C4-2B (cell line): ENCODE data around the gene SND1.

Experiments used
- H3K27ac ChIP-seq: fragments of 450-650 bp; 2 replicates; pipeline ENCODE4 v1.5.1; 2017
- CTCF ChIP-seq: fragments of 450-650 bp; conservative IDR thresholded peaks from 2 replicates; pipeline ENCODE4 v1.5.1; 2017; ENCODE audit warnings: mild to moderate bottlenecking
- ZFX ChIP-seq: fragments of 450-650 bp; IDR thresholded peaks from 2 replicates; pipeline ENCODE4 v1.6.1; 2017

SND1 gene

DNA sequence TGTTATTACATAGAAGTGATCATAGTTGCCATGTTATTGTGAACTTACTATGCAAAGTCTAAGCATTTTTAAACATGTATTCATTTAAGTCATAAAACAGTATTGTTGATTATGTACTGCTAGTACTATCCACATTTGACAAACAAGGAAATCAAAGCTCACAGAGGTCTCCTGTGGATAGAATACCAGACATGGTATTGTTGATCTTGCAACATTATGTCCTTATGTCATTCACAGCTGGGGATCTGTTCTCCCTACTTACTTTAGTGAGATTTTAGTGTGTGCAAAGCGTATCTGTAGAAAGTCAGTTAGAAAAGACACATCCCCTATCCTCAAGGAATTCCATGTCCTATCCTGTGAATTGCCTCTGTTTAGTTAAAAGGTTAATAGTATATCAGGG is 106.1 kb downstream of the SND1 start:
- no peak overlapping the region for H3K27ac ChIP-seq
- TF ChIP-seq ZFX: no peak
- TF ChIP-seq CTCF: no peak

DNA sequence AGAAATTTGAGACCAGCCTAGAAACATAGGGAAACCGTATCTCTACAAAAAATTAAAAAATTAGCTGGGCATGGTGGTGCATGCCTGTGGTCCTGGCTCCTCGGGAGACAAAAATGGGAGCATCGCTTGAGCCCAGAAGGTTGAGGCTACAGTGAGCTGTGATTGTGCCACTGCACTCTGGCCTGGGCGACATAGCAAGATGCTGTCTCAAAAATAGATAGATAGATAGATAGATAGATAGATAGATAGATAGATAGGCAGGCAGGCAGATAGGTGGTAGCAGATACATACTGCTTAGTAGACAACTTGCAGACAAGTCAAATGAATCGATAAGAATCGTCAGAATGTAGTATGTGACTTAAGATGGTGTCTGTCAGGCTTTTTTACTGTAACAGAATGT is 106.9 kb downstream of the SND1 start:
- TF ChIP-seq CTCF: no peak
- H3K27ac ChIP-seq: no peak overlapping the region

- TF ChIP-seq CTCF (no peak), ZFX (no peak)
- H3K27ac ChIP-seq: no peak overlapping the region
Observed at GRCh38 chr7:127759945-127760421, 108.0 kb downstream of the SND1 start.

- no peak overlapping the region for H3K27ac ChIP-seq
- TF ChIP-seq CTCF (no peak), ZFX (no peak)
Observed at GRCh38 chr7:127760436-127761031, 108.5 kb downstream of the SND1 start.

- H3K27ac ChIP-seq: no peak overlapping the region
- no peak for TF ChIP-seq CTCF
- no peak for TF ChIP-seq ZFX
Observed at GRCh38 chr7:127761196-127761595, 109.2 kb downstream of the SND1 start.

GRCh38 chr7:127764681-127765080 is 112.7 kb downstream of the SND1 start:
- TF ChIP-seq ZFX: no peak
- TF ChIP-seq CTCF: no peak
- no peak overlapping the region for H3K27ac ChIP-seq

DNA sequence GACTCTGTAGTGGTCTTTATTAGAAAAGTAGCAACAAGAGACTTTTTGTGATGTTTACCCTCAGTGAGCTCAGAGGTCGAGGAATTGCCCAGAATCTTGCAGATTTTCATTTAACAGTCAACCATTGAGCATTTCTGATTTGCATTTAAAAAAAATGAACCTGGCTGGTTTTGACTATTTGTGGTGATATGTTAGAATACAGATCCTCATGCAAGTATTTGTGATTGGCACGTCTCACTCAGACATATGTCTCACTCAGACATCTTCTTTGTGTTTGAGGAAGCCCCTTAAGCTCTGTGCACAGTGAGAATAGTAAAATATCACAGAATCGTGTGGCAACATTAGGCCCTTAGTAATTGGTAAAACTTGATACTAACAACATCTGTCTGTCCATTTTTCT is 113.2 kb downstream of the SND1 start:
- H3K27ac ChIP-seq: no peak overlapping the region
- no peak for TF ChIP-seq CTCF
- no peak for TF ChIP-seq ZFX
